ENCODE measurements around the gene RPL3. TPM values are rescaled to one million over a fixed set of nuclear protein-coding genes. Genes with fewer than 3 reads are reported as not detected.

RPL3 gene
- polyA plus RNA-seq, 1 donor = 3,924 TPM

DNA sequence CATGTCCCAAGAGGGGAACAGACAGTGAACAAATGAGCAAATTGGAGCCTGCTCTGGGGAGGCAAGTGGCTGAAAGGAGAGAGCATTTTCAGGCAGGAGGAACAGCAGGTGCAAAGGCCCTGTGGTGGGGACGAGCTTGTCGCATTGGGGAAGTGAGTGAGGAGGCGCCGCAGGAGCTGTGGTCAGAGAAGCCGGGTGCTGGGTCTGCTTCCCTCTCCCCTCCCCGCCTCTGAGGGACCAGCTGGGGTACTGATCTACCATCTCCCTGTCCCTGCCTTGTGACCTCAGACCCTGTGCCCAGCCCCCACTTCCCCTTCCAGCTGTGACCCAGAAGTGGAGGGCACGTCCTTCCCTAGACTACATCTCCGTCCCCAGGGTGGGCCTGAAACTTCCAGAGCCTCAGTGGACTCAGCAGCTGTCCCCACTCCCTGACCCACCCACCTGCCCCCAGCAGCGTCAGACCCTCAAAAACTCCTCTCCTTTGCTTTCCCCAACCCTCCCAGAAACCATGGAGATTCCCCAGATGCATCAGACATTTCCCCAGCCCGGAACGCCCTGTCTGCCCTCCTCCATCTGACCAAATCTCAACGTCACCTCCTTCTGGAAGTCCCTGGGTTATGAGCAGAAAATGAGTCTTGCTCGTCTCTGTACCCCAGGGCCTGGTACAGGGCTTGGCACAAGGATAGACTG, 54.9 kb downstream of the RPL3 start:
- no peak overlapping the region for H3K27ac ChIP-seq (ENCODE audit: low read length)
- no peaks in the 10 kb centered on the region for H3K36me3 ChIP-seq (ENCODE audit: control insufficient read depth, insufficient read depth, low read length)
- no peaks in the 10 kb centered on the region for H3K27me3 ChIP-seq (ENCODE audit: control insufficient read depth, insufficient read depth, low read length)
- WGBS (ENCODE audit: insufficient coverage, low lambda C conversion rate) = 60% methylated on average over 1 of the region's 13 CpGs
- H3K9me3 ChIP-seq (ENCODE audit: control insufficient read depth, low read depth, low read length) = peaks cover 2% of the 10 kb centered on the region
- no peak for DNase-seq
- H3K4me1 ChIP-seq (ENCODE audit: control insufficient read depth, insufficient read depth, low read length) = no peaks in the 10 kb centered on the region
- no peak overlapping the region for H3K4me3 ChIP-seq (ENCODE audit: low read length)

DNA sequence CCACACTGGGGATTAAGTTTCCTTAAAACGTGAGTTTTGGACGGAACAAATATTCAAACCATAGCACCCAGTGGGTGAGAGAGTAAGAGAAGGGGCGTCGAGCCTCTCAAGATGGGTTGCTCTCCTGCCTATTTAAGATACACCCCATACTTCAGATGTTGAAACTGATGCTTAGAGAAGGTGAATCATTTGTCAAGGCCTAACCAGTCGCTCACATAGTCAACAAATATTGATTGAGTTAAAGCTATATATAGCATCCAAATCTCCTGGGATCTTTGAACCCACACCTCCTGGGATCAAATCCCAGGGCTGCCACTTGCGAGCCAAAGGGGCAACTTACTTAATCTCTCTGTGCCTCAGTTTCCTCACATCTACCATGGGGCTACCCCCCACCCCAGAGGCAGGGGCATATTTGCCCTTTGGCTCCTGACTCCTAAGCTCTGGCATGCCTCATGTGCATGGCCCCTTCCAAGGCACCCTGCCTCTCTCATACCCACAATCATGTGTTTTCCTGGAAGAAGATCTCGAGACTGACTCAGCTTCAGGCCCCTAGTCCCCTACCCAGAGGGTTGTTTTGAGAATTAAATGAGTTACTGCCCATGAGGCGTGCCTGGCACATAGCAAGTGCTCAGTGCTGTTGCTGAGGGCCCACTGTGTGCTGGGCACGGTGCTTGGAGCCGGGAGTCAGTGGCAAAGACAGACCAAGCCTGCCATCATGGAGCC, 55.6 kb downstream of the RPL3 start:
- Histone ChIP-seq H3K36me3 (ENCODE audit: control insufficient read depth, insufficient read depth, low read length) (no peaks in the 10 kb centered on the region), H3K27ac (ENCODE audit: low read length) (no peak overlapping the region), H3K4me1 (ENCODE audit: control insufficient read depth, insufficient read depth, low read length) (no peaks in the 10 kb centered on the region), H3K27me3 (ENCODE audit: control insufficient read depth, insufficient read depth, low read length) (no peaks in the 10 kb centered on the region), H3K4me3 (ENCODE audit: low read length) (no peak overlapping the region), H3K9me3 (ENCODE audit: control insufficient read depth, low read depth, low read length) (peaks cover 2% of the 10 kb centered on the region)
- no peak for DNase-seq
- no CpG with 5 or more reads among the region's 10 CpGs for WGBS (ENCODE audit: insufficient coverage, low lambda C conversion rate)

Other genes starting within 250 kb of the RPL3 start
- gene APOBEC3G, start 242.3 kb downstream of the RPL3 start, polyA plus RNA-seq = 7.0 TPM
- 0.42 TPM for gene APOBEC3H, start 222.4 kb downstream of the RPL3 start, polyA plus RNA-seq
- gene CBX7, start 166.9 kb downstream of the RPL3 start, polyA plus RNA-seq = 15.3 TPM
- gene PDGFB, start 74.6 kb downstream of the RPL3 start, polyA plus RNA-seq = 7.4 TPM
- gene SYNGR1, start 30.4 kb upstream of the RPL3 start, polyA plus RNA-seq = 11.2 TPM
- gene TAB1, start 80.2 kb upstream of the RPL3 start, polyA plus RNA-seq = 25.0 TPM
- 24.1 TPM for gene MGAT3, start 137.4 kb upstream of the RPL3 start, polyA plus RNA-seq
- 34.4 TPM for gene MIEF1, start 182.7 kb upstream of the RPL3 start, polyA plus RNA-seq
- gene ATF4, start 200.9 kb upstream of the RPL3 start, polyA plus RNA-seq = 296 TPM
- gene RPS19BP1, start 213.1 kb upstream of the RPL3 start, polyA plus RNA-seq = 57.2 TPM

Measured in large intestine (tissue), 3 donors.